Measurements from ENCODE around the gene HEATR3. TPM values are rescaled to one million over a fixed set of nuclear protein-coding genes. Genes with fewer than 3 reads are reported as not detected.

HEATR3 gene
- total and polyA plus RNA-seq, 2 of the 13 experiments (the other 11 are each of a cell fraction or from before 2014, with no cell fraction given): 22.4 to 52.4 TPM

DNA sequence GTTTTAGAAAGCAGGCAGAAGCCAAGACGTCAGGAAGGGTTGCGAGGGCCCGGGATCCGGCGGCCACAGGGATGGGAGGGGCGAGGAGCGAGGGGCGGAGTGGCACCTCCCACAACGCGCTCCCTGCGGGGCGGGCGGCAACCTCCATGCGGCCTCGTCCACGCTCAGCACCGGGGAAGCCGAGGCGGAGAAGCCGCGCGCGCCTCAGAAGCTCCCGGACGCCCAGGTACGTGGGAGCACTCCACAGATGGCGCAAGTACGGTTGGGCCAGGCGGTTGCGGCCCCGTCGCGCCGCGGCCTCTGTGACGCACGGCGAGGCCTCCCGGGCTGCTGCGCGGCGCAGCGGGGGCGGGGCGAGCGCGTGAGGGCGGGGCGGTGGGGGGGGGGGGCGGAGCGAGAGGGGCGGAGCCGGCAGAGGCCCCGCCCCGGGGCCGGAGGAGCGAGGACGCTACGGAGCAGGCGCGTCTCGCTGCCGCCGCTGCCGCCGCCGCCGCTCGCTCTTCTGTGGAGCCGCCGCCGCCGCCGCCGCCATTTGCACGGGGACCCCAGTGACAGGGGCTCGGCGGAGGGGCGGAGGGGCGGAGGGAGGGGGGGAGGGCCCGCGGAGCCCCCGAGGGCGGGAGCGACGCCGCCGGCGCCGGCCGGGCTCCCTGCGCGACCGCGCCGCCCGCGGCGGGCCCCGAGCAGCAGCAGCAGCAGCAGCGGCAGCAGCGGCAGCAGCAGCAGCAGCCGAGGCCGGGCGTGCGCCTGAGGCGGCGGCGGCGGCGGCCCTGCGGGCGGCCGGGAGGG is 87.2 kb downstream of the HEATR3 start, which contains the start of gene TENT4B (continued):
- TF ChIP-seq ZNF557 (CRISPR knock-in tag; IDR thresholded peaks at IDR 0.05) (0 out of 2 replicates have a peak, but pooled peaks have one; percentile 17), ELF1 (CRISPR knock-in tag; IDR thresholded peaks at IDR 0.05) (no peak), MTF2 (CRISPR knock-in tag; IDR thresholded peaks at IDR 0.05; ENCODE audit: borderline replicate concordance) (no peak), NFKB2 (CRISPR knock-in tag; IDR thresholded peaks at IDR 0.05; ENCODE audit: borderline replicate concordance) (peak; percentile 73; the same call in 1 of the 2 replicates), KLF6 (CRISPR knock-in tag; IDR thresholded peaks at IDR 0.05) (peak; percentile 94; the same call in 1 of the 2 replicates), FOXA3 (CRISPR knock-in tag; IDR thresholded peaks at IDR 0.05) (peak; percentile 61; the same call in 1 of the 2 replicates), KDM3A (CRISPR knock-in tag; IDR thresholded peaks at IDR 0.05; ENCODE audit: low read depth) (peak; percentile 90; the same call in 1 of the 2 replicates), GTF2F1 (IDR thresholded peaks at IDR 0.05; ENCODE audit: low read length) (no peak), ZBTB21 (CRISPR knock-in tag; IDR thresholded peaks at IDR 0.05) (no peak), ZNF839 (CRISPR knock-in tag; IDR thresholded peaks at IDR 0.05; ENCODE audit: borderline replicate concordance) (peak; percentile 96), MEIS2 (CRISPR knock-in tag; IDR thresholded peaks at IDR 0.05) (no peak; the same call in none of the 2 replicates), WIZ (CRISPR knock-in tag; IDR thresholded peaks at IDR 0.05) (peak; percentile 78; the same call in 1 of the 2 replicates), NFYB (CRISPR knock-in tag; IDR thresholded peaks at IDR 0.05) (peak; percentile 17; the same call in 1 of the 2 replicates), HNRNPLL (IDR thresholded peaks at IDR 0.05; ENCODE audit: low read depth, low read length, poor library complexity, severe bottlenecking) (peak; percentile 85), ZNF780A (CRISPR knock-in tag; IDR thresholded peaks at IDR 0.05) (no peak), ZNF484 (CRISPR knock-in tag; IDR thresholded peaks at IDR 0.05; ENCODE audit: borderline replicate concordance, low read depth) (no peak), SRF (IDR thresholded peaks at IDR 0.05; ENCODE audit: low read depth, low read length) (no peak), ZNF207 (IDR thresholded peaks at IDR 0.05; ENCODE audit: borderline replicate concordance) (no peak), SIN3B (IDR thresholded peaks at IDR 0.05; ENCODE audit: low read length) (no peak)
- TF ChIP-seq, protein P1, sequence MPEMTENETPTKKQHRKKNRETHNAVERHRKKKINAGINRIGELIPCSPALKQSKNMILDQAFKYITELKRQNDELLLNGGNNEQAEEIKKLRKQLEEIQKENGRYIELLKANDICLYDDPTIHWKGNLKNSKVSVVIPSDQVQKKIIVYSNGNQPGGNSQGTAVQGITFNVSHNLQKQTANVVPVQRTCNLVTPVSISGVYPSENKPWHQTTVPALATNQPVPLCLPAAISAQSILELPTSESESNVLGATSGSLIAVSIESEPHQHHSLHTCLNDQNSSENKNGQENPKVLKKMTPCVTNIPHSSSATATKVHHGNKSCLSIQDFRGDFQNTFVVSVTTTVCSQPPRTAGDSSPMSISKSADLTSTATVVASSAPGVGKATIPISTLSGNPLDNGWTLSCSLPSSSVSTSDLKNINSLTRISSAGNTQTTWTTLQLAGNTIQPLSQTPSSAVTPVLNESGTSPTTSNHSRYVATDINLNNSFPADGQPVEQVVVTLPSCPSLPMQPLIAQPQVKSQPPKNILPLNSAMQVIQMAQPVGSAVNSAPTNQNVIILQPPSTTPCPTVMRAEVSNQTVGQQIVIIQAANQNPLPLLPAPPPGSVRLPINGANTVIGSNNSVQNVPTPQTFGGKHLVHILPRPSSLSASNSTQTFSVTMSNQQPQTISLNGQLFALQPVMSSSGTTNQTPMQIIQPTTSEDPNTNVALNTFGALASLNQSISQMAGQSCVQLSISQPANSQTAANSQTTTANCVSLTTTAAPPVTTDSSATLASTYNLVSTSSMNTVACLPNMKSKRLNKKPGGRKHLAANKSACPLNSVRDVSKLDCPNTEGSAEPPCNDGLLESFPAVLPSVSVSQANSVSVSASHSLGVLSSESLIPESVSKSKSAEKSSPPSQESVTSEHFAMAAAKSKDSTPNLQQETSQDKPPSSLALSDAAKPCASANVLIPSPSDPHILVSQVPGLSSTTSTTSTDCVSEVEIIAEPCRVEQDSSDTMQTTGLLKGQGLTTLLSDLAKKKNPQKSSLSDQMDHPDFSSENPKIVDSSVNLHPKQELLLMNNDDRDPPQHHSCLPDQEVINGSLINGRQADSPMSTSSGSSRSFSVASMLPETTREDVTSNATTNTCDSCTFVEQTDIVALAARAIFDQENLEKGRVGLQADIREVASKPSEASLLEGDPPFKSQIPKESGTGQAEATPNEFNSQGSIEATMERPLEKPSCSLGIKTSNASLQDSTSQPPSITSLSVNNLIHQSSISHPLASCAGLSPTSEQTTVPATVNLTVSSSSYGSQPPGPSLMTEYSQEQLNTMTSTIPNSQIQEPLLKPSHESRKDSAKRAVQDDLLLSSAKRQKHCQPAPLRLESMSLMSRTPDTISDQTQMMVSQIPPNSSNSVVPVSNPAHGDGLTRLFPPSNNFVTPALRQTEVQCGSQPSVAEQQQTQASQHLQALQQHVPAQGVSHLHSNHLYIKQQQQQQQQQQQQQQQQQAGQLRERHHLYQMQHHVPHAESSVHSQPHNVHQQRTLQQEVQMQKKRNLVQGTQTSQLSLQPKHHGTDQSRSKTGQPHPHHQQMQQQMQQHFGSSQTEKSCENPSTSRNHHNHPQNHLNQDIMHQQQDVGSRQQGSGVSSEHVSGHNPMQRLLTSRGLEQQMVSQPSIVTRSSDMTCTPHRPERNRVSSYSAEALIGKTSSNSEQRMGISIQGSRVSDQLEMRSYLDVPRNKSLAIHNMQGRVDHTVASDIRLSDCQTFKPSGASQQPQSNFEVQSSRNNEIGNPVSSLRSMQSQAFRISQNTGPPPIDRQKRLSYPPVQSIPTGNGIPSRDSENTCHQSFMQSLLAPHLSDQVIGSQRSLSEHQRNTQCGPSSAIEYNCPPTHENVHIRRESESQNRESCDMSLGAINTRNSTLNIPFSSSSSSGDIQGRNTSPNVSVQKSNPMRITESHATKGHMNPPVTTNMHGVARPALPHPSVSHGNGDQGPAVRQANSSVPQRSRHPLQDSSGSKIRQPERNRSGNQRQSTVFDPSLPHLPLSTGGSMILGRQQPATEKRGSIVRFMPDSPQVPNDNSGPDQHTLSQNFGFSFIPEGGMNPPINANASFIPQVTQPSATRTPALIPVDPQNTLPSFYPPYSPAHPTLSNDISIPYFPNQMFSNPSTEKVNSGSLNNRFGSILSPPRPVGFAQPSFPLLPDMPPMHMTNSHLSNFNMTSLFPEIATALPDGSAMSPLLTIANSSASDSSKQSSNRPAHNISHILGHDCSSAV (CRISPR knock-in tag; IDR thresholded peaks at IDR 0.05; ENCODE audit: borderline replicate concordance): no peak
- TF ChIP-seq, protein P2, sequence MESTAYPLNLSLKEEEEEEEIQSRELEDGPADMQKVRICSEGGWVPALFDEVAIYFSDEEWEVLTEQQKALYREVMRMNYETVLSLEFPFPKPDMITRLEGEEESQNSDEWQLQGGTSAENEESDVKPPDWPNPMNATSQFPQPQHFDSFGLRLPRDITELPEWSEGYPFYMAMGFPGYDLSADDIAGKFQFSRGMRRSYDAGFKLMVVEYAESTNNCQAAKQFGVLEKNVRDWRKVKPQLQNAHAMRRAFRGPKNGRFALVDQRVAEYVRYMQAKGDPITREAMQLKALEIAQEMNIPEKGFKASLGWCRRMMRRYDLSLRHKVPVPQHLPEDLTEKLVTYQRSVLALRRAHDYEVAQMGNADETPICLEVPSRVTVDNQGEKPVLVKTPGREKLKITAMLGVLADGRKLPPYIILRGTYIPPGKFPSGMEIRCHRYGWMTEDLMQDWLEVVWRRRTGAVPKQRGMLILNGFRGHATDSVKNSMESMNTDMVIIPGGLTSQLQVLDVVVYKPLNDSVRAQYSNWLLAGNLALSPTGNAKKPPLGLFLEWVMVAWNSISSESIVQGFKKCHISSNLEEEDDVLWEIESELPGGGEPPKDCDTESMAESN (CRISPR knock-in tag; conservative IDR thresholded peaks at IDR 0.05): peak; percentile 97

Measured in HepG2 (cell line).